RWPE2 (cell line): ENCODE data around the gene ITM2C.

ENCODE experiments used
- ATAC-seq: fragments of 200-7000 bp; cut with Tn5 transposase; 3 replicates; pipeline ENCODE4 v1.9.1; 2021; ENCODE audit warnings: low read depth
- DNase-seq: peaks from one replicate; pipeline ENCODE4 v3.0.0-alpha.2; 2020; ENCODE audit warnings: low spot score
- H3K27ac ChIP-seq: fragments of 450-650 bp; 2 replicates; pipeline ENCODE4 v1.5.1; 2017; ENCODE audit warnings: mild to moderate bottlenecking; ENCODE audit not compliant: poor library complexity, severe bottlenecking
- H3K27me3 ChIP-seq: fragments of 250-450 bp; sonication (Bioruptor Pico); 2 replicates; pipeline ENCODE4 v1.5.1; 2021; ENCODE audit warnings: mild to moderate bottlenecking, moderate library complexity; ENCODE audit not compliant: insufficient read depth, poor library complexity, severe bottlenecking
- H3K36me3 ChIP-seq: fragments of 250-450 bp; sonication (Bioruptor Pico); 2 replicates; pipeline ENCODE4 v1.5.1; 2020; ENCODE audit warnings: low read depth, mild to moderate bottlenecking, moderate library complexity
- H3K4me1 ChIP-seq: fragments of 250-450 bp; sonication (Bioruptor Pico); 2 replicates; pipeline ENCODE4 v1.5.1; 2021; ENCODE audit warnings: mild to moderate bottlenecking, moderate library complexity; ENCODE audit not compliant: insufficient read depth, poor library complexity, severe bottlenecking
- H3K4me3 ChIP-seq: fragments of 250-450 bp; sonication (Bioruptor Pico); 2 replicates; pipeline ENCODE4 v1.5.1; 2021; ENCODE audit warnings: mild to moderate bottlenecking, moderate library complexity; ENCODE audit not compliant: severe bottlenecking
- H3K9me3 ChIP-seq: fragments of 250-450 bp; sonication (Bioruptor Pico); 2 replicates; pipeline ENCODE4 v1.5.1; 2021; ENCODE audit warnings: mild to moderate bottlenecking, moderate library complexity; ENCODE audit not compliant: severe bottlenecking
- TF ChIP-seq, protein P1 (sequence below): fragments of 450-650 bp; IDR thresholded peaks from one replicate; pipeline ENCODE4 v1.5.1; 2017; ENCODE audit warnings: mild to moderate bottlenecking, moderate library complexity; ENCODE audit not compliant: poor library complexity, severe bottlenecking

ITM2C gene

DNA sequence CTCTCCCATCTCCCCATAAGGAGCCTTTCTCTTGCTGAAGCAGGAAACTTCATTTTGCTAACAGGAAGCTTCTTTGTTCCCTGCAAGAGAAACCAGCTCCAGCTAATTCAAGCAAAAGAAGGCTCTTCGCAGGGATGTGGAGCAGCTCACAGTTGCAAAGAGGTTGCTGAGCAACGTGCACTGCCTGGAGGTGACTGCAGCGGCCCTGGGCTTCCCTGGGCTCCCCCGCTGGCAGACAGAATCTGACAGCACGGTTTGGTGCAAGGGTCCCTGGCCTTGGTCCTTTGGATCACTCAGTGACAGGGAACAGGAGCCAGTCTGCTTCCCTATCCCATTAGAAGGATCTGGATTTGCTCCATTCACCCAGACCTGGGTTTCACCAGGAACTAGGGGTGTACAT, 34.5 kb downstream of the ITM2C start:
- Histone ChIP-seq H3K27me3 (no peaks in the 10 kb centered on the region), H3K9me3 (no peaks in the 10 kb centered on the region)
- no peak for DNase-seq

GRCh38 chr2:230899786-230900185, 35.0 kb downstream of the ITM2C start:
- DNase-seq (no peak), ATAC-seq (no peak)
- no peaks in the 10 kb centered on the region for H3K4me1 ChIP-seq
- TF ChIP-seq, protein P1, sequence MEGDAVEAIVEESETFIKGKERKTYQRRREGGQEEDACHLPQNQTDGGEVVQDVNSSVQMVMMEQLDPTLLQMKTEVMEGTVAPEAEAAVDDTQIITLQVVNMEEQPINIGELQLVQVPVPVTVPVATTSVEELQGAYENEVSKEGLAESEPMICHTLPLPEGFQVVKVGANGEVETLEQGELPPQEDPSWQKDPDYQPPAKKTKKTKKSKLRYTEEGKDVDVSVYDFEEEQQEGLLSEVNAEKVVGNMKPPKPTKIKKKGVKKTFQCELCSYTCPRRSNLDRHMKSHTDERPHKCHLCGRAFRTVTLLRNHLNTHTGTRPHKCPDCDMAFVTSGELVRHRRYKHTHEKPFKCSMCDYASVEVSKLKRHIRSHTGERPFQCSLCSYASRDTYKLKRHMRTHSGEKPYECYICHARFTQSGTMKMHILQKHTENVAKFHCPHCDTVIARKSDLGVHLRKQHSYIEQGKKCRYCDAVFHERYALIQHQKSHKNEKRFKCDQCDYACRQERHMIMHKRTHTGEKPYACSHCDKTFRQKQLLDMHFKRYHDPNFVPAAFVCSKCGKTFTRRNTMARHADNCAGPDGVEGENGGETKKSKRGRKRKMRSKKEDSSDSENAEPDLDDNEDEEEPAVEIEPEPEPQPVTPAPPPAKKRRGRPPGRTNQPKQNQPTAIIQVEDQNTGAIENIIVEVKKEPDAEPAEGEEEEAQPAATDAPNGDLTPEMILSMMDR, result no peak
- H3K27me3 ChIP-seq, result no peaks in the 10 kb centered on the region
- no peaks in the 10 kb centered on the region for H3K36me3 ChIP-seq
- no peak overlapping the region for H3K4me3 ChIP-seq
- no peaks in the 10 kb centered on the region for H3K9me3 ChIP-seq
- H3K27ac ChIP-seq, result no peak overlapping the region

More for the DNA sequence above, 34.5 kb downstream of the ITM2C start:
- no peak for ATAC-seq
- no peak overlapping the region for H3K27ac ChIP-seq
- TF ChIP-seq, protein P1, result no peak
- H3K4me1 ChIP-seq, result no peaks in the 10 kb centered on the region
- no peaks in the 10 kb centered on the region for H3K36me3 ChIP-seq
- H3K4me3 ChIP-seq, result no peak overlapping the region

GRCh38 chr2:230900336-230900995, 35.7 kb downstream of the ITM2C start:
- DNase-seq, result no peak
- Histone ChIP-seq H3K27me3 (no peaks in the 10 kb centered on the region), H3K4me1 (no peaks in the 10 kb centered on the region)

GRCh38 chr2:230901006-230901405, 36.3 kb downstream of the ITM2C start:
- TF ChIP-seq, protein P1, result no peak
- no peaks in the 10 kb centered on the region for H3K27me3 ChIP-seq
- H3K4me1 ChIP-seq, result no peaks in the 10 kb centered on the region
- no peaks in the 10 kb centered on the region for H3K9me3 ChIP-seq
- no peaks in the 10 kb centered on the region for H3K36me3 ChIP-seq
- no peak overlapping the region for H3K27ac ChIP-seq
- ATAC-seq (no peak), DNase-seq (no peak)
- H3K4me3 ChIP-seq, result no peak overlapping the region

More at GRCh38 chr2:230900336-230900995, 35.7 kb downstream of the ITM2C start:
- ATAC-seq, result no peak
- no peaks in the 10 kb centered on the region for H3K36me3 ChIP-seq
- TF ChIP-seq, protein P1, result no peak
- H3K4me3 ChIP-seq, result no peak overlapping the region
- H3K27ac ChIP-seq, result no peak overlapping the region
- no peaks in the 10 kb centered on the region for H3K9me3 ChIP-seq

DNA sequence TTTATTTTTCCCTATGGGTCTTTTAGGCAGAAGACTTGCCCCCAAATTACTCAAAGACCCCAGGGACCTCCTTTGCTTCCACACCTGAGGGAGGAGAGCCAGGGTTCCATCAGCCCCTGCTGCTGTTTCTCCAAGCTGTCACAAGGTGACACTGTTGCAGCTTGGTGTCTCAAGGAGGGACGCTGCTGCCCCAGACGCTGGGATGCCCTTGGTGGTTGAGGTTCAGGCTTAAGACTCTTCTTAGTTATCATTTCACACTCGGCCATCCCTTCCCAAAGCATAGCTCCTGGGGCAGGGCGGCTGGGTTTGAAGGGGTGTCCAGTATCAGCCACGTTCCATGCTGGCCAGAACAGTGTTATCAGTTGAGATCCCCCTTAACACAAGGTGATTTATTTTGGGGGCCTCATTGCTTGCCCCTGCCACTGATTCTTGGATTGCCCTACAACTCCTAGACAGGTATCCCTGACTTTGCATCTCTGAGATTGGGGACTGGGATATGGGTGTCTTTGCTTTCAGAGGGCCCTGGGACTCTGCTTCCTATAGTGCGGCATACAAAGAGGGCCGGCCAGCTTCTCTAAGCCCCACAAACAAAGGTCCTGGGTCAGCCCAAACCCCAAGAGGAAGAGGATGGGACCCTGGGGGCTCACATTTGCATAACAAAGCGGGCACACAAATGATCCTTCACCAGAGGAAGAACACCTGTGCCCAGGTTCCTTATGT, 37.6 kb downstream of the ITM2C start:
- no peak overlapping the region for H3K27ac ChIP-seq
- TF ChIP-seq, protein P1, result peak; percentile 85
- no peak for DNase-seq
- no peaks in the 10 kb centered on the region for H3K27me3 ChIP-seq
- H3K4me1 ChIP-seq, result no peaks in the 10 kb centered on the region
- H3K9me3 ChIP-seq, result no peaks in the 10 kb centered on the region
- H3K36me3 ChIP-seq, result no peaks in the 10 kb centered on the region
- peak; percentile 68 for ATAC-seq
- no peak overlapping the region for H3K4me3 ChIP-seq
